GM19455 (cell line): ENCODE data around the gene GIMD1.
"Not testable (repeated sequence)": the region's sequence is repeated elsewhere in the genome, so short reads cannot be mapped to it uniquely, and the experiment has no call there.

Source experiments
- ATAC-seq: cut with Tn5 transposase; IDR thresholded peaks from one replicate; pipeline ENCODE4 v1.9.1; 2021; ENCODE audit not compliant: unreplicated experiment

The GIMD1 gene

DNA sequence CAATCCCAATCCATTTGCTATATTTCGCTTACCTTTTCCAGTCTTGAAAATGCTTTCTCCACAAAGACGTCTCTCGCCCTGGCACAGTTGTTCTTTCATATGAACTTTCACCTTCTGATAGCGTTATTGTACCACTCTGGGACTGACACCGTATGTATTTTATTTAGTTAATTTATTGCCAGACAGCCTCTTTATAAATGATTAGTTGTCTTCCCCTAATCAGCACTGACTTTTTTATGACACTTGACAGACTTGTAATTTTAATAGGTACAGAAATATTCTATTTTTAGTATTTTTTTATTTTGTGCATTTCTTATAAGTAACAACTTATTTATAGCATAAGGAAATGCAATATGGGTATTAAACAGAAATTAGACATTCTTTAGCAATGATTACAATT lies at the start of gene GIMD1:
Gene GIMD1 (minus strand): TSS at position 101 of the 400 bp plus-strand sequence. CDS start 1,343 bp downstream, outside the sequence.
- no peak for ATAC-seq

DNA sequence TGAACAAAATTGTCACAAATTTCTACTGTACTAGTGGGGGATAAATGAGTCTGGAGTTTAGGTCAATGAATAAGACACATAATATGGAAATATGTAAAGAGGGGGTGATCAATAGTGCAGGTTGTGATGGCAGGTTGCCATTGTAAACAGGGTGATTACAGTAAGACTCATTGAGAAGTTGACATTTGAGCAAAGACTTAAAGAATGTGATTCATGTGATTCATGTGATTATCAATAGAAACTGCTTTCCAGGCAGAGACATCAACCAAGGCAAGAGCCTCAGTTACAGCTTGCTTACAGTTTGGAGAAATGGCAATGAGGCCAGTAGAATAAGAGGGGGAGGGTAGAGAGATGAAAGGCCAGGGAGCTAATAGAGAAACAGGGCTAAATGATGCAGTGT lies 45.8 kb upstream of the GIMD1 start:
- ATAC-seq, result no peak

DNA sequence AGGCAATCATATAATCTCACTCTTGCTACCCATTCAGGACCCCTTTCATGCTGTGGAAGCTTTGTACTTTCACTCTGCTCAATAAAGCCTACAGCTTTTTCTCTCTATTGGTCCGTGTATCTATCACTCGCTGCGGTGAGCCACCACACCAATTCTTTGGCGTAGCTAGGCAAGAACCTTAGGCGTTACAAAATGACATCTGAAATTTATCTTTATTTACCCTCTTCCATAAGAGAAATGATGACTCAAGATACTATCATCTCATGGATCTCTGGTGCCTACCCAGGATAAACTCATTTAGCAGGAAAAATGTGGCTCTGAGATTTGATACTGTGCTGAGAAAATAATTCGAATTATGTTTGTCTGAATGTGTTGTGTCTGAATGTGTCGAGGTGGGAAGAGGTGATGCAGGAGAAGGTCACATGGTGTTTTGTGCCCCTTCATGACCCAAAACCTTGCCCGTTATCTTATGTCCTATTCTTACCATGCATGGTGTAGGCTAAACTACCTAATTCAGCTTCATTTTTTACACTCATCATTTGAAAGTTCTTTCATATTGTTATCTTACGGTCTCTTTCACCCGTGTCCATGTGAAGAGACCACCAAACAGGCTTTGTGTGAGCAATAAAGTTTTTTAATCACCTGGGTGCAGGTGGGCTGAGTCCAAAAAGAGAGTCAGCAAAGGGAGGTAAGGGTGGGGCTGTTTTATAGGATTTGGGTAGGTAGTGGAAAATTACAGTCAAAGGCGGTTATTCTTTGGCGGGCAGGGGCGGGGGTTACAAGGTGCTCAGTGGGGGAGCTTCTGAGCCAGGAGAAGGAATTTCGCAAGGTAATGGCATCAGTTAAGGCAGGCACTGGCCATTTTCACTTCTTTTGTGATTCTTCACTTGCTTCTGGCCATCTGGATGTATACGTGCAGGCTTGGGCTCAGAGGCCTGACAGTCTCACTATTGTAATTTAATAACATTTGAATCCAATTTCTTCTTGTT lies 41.6 kb upstream of the GIMD1 start:
- no peak for ATAC-seq

DNA sequence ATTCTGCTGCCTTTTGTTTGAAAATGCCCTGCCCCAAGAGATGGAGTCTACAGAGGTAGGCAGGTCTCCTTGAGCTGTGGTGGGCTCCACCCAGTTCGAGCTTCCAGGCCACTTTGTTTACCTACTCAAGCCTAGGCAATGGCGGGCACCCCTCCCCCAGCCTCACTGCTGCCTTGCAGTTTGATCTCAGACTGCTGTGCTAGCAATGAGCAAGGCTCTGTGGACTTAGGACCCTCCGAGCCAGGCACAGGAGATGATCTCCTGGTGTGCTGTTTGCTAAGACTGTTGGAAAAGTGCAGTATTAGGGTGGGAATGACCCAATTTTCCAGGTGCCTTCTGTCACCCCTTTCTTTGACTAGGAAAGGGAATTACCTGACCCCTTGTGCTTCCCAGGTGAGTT lies 39.4 kb upstream of the GIMD1 start:
- ATAC-seq, result not testable (repeated sequence)

DNA sequence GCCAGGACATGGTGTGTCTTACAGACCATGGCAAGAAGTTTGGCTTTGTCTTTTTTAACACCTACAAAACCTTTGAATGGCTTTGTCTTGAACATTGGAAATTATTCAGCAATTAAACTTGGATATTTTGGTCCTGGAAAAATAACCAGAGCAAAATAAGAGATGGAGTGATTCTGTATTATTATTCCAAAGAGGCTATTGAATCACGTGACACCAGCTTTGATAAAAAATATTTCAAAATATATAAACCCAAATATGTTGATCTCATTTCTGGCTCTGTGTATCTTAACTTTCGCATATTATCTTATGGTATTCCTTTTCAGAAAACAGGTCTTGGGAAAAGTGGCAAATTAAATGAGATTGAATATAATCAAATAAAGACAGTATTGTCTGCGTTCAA lies 32.6 kb upstream of the GIMD1 start:
- ATAC-seq, result no peak

DNA sequence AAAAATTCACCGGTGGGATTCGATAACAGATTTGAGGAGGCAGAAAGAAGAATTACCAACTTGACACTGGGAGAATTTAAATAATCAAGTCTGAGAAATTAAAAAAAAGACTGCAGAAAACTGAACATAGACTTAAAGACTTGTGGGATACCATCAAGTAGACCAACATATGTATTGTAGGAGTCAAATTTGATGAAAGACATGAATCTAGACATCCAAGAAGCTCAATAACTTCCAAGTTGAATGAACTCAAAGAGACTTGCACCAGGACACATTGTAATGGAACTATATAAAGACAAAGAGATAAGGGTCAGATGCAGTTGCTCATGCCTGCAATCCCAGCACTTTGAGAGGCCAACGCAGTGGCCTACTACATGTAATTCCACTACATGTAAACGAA lies 30.3 kb upstream of the GIMD1 start:
- ATAC-seq, result not testable (repeated sequence)

DNA sequence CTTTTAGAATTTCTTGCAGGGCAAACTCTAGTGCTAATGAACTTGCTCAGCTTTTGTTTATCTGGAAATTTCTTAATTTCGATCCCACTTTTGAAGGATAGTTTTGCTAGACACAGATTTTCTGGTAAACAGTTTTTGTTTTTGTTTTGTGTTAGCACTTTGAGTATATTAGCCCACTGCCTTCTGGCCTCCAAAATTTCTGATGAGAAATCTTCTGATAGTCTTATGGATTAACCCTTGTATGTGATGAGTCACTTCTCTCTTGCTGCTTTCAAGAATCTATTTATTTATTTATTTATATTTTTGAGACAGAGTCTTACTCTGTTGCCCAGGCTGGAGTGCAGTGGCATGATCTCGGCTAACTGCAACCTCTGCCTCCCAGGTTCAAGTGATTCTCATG lies 27.0 kb upstream of the GIMD1 start:
- ATAC-seq, result no peak

DNA sequence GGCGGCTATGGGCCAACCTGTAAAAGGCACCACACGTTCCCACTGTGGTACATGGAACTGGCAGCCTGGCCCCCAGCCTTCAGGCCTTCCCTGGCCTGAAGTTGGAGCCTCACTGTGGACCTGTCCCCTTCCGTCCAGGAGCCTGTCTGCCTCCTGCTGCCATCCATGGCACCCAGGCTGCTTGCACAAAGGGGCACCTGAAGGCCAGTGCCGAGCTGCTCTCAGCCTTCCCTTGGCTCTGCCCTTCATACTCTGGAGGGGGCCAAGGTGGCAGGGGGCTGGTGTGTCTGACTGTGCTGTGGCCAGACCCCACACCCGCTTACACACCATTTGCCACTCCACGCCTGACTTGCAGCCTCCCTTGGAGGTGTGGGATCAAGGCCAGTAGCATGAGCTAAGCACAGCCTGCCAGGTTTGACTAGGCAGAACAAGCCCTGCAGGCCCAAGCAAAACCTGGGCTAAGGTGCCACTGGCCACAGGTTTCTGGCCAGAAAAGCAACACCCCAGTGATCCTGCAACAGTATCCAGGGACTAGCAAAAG lies 17.3 kb upstream of the GIMD1 start:
- ATAC-seq, result no peak

DNA sequence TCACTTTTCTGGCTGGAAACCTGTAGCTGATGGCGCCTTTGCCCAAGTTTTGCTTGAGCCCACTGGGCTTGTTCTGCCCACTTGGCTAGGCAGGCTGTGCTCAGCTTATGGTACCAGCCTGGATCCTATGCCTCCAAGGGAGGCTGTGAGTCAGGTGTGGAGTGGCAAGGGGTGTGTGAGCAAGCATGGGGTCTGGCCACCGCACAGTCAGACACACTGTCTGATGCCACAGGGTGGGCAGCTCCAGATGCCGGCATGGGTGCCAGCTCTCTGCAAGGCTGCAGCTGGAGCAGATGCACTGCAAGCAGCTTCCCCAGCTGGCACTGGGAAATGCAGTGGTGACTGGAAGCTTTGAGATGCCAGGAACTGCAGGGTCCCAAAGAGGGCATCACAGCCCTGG lies 16.3 kb upstream of the GIMD1 start:
- no peak for ATAC-seq

DNA sequence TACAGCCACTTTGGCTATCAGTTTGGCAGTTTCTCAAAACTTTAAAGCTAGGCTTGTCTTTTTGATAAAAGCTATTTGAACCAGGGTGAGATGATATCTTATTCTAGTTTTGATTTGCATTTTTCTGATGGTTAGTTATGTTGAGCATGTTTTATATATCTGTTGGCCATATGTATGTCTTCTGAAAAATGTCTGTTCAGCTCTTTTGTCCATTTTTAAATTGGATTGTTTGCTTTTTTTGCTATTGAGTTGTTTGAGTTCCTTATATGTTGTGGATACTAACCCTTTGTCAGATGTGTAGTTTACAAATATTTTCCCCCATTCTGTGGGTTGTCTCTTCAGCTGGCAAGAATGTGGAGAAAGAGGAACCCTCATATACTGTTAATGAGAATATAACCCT lies 11.6 kb upstream of the GIMD1 start:
- ATAC-seq, result no peak

DNA sequence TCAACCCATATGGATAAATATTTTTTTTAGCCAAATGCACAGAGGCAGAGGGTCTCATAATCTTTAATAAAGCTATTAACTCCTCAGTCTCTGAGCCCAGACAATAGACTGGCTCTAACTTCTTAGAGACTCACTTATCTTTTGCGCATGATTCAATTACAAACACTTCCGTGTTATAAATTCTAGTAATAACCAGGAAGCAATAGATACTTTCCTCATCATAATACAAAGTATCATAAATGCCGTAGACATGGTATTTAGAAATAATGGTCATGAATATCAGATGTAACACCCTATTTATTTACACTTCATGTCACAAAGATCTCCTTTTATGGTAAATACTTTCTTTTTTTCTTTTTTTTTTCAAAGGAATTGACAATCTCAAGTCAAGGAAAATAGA lies 4.4 kb upstream of the GIMD1 start:
- no peak for ATAC-seq

DNA sequence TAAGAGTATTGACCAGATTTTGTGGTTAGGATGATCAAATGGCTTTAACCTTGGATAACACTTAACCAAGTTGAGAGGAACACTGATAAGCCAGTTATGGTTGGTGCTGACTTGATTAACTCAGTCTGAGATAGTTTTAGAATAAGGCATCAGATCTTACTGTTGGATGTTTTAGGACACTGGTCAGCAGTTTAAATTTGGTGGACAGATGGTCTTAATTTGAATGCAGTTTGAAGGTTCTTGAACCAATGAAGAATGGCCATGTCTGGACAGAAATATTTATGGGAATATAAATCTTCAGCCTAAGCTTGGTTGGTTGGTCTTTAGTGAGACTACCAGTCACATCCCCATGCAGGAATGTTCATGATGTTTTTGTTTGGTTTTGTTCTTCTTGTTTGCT lies 2.6 kb upstream of the GIMD1 start:
- no peak for ATAC-seq

DNA sequence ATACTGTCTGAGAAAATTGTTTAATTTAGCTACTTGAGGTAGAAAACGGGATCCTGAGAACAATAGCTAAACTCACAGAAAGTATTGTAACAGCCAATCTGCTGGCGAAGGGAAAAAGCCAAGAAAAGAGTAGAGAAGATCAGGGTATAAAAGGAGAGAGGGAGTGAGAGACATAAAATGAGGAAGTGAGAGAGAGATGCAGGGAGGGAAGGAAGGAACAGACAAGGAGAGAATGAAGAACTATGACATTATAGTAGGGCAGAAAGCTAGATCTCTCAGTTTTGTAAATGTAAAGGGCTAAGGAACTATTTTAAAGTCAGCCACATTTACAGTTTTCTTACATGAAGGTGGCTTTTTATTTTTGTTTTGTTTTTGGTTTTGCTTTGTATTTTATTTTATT lies 1.6 kb upstream of the GIMD1 start:
- no peak for ATAC-seq

DNA sequence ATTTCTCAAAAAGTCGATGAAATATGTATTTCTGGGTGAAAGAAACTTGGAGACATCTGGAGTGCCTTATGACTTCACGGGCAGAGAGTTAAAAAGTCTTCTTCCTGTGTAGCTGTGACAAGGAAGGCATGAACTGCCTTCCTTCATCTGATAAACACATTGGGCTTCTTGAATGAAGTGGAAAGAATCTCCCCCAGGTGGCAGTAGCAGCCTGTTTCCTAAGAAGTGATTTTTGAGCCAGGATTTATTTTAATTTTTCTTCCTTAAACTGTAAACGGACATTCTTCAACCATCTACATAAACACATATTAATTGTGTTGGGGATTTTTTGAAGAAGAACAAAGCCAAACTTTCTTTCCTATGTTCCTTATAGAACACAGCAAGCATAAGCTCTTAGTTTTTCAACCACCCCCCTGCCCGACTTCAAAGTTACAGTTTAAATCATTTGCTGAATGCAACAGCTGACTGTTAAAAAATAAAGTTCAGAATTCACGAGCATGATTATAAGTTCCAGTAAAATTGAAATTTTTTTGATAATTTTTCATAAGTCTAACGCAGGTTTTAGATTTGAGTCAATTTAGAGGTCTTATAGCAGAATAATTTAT lies 980 bp upstream of the GIMD1 start:
- no peak for ATAC-seq

DNA sequence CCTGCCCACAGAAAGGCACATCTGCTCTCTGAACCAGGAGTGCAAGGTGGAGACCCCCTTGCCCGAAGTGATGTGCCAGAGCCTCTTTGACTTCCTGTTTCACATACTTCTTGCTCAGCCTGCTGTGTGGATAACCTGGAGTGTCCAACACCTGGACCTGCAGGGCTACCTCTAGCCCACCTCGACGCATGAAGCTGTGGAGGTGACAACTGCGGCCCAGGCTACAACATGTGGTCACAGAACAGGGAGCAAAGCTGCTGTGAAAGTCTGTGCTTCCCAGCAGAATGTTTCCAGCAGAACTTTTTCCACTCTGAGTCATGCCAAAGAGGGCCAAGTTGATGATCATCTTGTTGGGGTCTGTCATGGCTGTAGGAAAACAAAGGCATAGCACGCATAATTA lies 1.5 kb downstream of the GIMD1 start:
- ATAC-seq, result no peak

DNA sequence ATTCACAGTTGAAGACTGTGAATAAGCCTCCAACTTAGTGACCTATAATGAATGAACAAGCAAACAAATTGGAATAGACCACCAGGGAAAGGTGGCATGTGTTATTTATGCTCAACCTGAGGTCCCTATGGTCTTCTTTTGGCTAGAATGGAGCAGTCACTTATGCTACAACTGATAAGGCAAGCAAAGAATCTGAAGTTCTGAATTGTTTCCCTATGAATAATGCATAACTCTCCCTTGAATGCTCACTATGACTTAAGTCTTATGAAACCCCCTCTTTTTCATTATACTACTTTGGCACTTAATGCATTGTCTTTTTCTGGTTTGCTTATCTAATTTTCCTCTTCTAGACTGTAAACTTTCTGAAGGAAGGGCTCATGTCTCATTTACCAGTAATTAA lies 2.6 kb downstream of the GIMD1 start:
- no peak for ATAC-seq

DNA sequence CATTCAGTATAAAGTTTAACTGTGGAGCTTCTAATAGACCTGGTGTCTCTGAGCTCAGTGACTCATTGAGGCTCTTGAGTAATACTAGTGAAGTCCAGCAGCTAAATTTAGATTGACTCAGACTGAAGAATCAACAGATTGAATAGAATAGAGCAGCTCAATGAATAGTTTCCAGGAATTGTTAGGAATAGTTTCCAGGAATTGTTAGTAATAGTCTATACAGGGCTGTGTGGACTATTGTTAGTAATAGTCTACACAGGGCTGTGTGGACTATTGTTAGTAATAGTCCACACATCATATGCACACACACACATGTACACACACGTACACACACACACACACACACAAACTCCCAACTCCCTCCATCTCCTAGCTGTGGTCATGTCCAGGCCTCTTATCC lies 3.0 kb downstream of the GIMD1 start:
- ATAC-seq, result no peak

DNA sequence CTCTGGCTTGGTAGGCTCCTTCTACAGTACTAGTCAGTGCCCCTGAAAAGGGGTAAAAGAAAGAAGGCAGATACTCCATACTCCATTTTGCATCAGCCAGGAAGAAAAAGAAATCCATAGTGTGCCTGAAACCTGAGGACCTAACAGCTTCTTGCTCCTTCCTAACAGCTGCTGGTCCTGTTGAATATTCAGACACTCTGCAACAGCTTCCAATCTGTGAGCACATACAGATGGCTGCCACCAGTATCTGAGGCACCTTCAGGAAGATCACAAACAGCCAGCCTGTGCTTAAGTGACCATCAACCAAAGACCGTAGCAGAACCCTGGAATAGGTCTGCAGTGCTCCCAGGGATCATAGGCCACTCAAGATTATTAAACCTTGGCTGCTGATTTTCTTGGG lies 4.3 kb downstream of the GIMD1 start:
- ATAC-seq, result no peak

DNA sequence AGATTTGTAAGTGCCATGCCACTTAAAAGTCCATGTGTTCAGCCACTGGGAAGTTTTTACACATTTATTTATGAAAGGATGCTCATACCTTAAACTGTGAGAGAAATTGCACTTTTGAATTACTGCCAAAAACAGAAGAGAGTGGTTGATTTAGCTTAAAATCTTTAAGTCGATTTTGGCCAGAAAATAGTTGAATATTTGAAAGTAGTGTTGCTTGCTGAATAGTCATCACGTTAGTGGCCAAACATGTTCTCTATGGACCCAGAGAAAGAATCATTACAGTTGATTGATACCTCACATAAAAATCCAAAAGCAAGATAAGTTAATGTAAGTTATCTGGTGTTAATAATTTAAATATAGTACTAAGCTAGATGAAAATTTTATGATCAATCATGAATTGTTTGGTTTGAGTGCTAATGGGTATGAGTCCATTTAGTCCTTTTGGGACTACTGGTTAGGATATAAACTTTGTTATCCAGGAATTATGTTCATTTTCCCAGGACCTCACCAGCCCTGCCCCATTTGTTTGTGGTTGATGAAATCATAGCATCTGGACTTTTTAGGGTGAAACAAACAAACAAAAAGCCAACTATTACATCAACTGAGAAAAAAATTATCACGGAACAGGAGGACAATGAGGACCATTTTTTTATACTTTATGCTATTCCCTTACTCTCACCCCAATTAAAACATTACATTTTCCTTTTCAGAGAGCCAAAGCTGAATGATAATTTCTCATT lies 6.3 kb downstream of the GIMD1 start:
- ATAC-seq, result no peak

DNA sequence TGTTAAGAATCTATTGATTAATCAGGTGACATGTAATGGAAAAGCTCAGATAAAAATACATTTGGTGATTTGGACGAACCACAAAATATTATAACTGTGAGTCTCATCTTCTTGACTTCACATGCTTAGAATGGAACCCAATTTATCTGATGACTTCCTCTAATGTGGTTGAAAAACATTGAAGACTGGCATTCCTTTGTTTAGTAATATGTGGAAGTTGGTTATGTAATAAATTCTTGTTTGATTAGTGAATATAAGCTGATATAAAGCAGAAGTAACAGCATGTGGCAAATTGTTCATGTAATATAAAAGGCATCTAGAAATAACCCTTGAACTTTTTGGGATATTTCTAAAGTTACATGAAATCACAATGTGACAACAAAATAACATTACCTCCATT lies 9.7 kb downstream of the GIMD1 start:
- ATAC-seq, result no peak

DNA sequence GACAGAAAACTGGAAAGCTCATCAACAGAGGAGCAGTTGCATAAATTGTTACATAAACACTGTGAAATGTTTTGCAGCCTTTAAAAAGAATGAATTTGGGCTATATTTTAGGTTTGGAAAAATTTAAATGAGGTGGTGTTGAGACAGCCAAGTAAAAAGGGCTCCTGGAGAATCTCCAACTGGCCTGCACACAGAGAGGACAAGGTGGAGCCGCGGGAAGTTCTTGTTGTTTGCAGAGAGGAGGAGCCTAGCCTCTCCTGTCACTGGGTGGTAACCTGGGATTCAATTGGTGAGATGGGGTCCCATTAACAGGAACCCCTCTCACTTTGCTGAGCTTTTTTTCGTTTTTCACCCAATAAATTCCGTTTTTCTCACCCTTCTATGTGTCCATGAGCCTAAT lies 13.4 kb downstream of the GIMD1 start:
- no peak for ATAC-seq

DNA sequence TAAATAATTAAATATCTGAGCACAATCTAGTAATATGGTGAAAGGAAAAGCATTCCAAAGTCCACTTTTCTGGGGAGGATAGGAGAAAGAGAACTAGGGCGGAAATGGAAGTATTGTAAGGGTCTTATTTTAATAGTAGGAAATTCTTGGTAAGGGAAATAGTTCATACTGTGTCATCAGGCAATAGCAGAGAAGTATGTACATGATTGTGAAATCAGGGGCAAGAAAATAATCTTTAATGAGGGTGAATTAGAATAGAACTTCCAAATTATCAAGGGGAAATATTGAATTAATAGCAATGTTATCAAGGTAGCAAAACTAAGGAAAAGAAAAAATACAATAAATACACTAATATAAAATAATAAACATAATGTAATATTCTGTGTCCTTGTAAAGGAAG lies 14.8 kb downstream of the GIMD1 start:
- no peak for ATAC-seq
